ENCODE data around the gene OR5D13. TPM values are rescaled to one million over a fixed set of nuclear protein-coding genes. Genes with fewer than 3 reads are reported as not detected.

The OR5D13 gene
- total and polyA plus RNA-seq, 12 donors = not detected

- no peak overlapping the region for H3K27ac ChIP-seq
- ATAC-seq (no peak), DNase-seq (no peak)
- no peak overlapping the region for H3K4me3 ChIP-seq
- no peaks in the 10 kb centered on the region for H3K27me3 ChIP-seq
- WGBS, 2 donors = 45 to 65% methylated on average over 2 of the region's 2 CpGs
- no peak for TF ChIP-seq CTCF (IDR thresholded peaks at IDR 0.05)
- H3K9me3 ChIP-seq = peaks cover 0 to 7% (median 0%) of the 10 kb centered on the region in 11 donors
- no peaks in the 10 kb centered on the region for H3K4me1 ChIP-seq
- intact Hi-C loops (cut with DNase I) = no loop called here
- no peaks in the 10 kb centered on the region for H3K36me3 ChIP-seq
Observed at GRCh38 chr11:55793321-55793720, 20.1 kb downstream of the OR5D13 start.

GRCh38 chr11:55795256-55795655 lies 22.0 kb downstream of the OR5D13 start, which contains the start of gene OR5D14:
OR5D14 (plus strand) TSS chr11:55795556; CDS start chr11:55795556, 0 bp downstream.
- peaks cover 0 to 12% (median 0%) of the 10 kb centered on the region in 11 donors for H3K9me3 ChIP-seq
- no peaks in the 10 kb centered on the region for H3K4me1 ChIP-seq
- intact Hi-C loops (cut with DNase I) = no loop called here
- H3K27me3 ChIP-seq = no peaks in the 10 kb centered on the region
- no peak for TF ChIP-seq CTCF (IDR thresholded peaks at IDR 0.05)
- H3K27ac ChIP-seq = no peak within 1 kb of the TSS
- no peak for DNase-seq
- H3K4me3 ChIP-seq = no peak within 1 kb of the TSS
- no peak for ATAC-seq
- H3K36me3 ChIP-seq = no peaks in the 10 kb centered on the region

GRCh38 chr11:55806248-55806647 lies 33.0 kb downstream of the OR5D13 start:
- Histone ChIP-seq H3K27me3 (no peaks in the 10 kb centered on the region), H3K27ac (no peak overlapping the region), H3K36me3 (no peaks in the 10 kb centered on the region), H3K4me1 (no peaks in the 10 kb centered on the region), H3K4me3 (no peak overlapping the region), H3K9me3 (peaks cover 0 to 55% (median 7%) of the 10 kb centered on the region in 11 donors)
- no peak for TF ChIP-seq CTCF (IDR thresholded peaks at IDR 0.05)
- WGBS, 2 donors = 82% methylated on average over 1 of the region's 1 CpG
- intact Hi-C loops (cut with DNase I) = no loop called here
- no peak for DNase-seq
- ATAC-seq = no peak

GRCh38 chr11:55811067-55811466 lies 37.8 kb downstream of the OR5D13 start, which contains the start of gene OR5L1:
OR5L1 (plus strand) TSS chr11:55811367; CDS start chr11:55811467, 100 bp downstream.
- H3K9me3 ChIP-seq = peaks cover 0 to 30% (median 6%) of the 10 kb centered on the region in 11 donors
- no peak for DNase-seq
- no peak for ATAC-seq
- H3K27me3 ChIP-seq = no peaks in the 10 kb centered on the region
- H3K27ac ChIP-seq = no peak within 1 kb of the TSS
- no peak within 1 kb of the TSS for H3K4me3 ChIP-seq
- no peaks in the 10 kb centered on the region for H3K36me3 ChIP-seq
- TF ChIP-seq CTCF (IDR thresholded peaks at IDR 0.05) = no peak
- intact Hi-C loops (cut with DNase I) = no loop called here
- no peaks in the 10 kb centered on the region for H3K4me1 ChIP-seq
- WGBS, 2 donors = 81% methylated on average over 1 of the region's 1 CpG
